ENCODE data around the gene AEBP1.

AEBP1 gene

DNA sequence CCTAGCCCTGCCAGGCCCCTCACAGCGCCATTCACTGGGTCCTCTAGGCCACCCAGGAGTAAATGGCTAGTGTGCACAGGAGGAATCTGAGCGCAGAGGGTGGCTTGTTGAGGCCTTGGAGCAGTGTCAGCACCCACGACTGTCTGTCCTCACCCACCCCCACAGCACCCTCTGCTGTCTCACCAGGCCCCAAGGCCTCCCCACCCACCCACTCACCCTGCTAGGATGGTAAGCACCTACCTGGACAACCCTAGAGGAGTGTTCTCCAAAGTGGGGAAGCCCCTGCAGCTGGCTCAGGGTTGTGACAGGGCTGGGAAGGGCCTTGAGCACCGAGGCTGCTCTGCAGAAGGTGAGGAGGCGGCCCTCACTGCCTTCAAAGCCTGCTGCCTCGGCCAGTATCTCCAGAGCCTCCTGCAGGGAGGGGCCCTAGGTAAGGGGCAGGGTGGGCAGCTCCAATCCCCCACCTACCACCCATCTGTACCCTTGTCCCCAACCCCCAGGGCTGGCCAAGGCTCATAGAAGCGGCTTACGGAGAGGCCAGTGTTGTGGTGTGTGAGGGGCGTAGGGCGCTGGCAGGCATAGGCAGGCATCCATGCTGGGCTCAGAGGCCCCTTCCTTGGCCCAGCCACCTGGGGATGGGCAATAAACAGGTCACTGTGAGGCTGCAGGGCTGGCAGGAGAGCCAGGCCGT is 24.7 kb upstream of the AEBP1 start:
- TF ChIP-seq TAF1 (IDR thresholded peaks at IDR 0.05; ENCODE audit: borderline replicate concordance, insufficient read depth, low read length) (no peak), REST (IDR thresholded peaks at IDR 0.05; ENCODE audit: insufficient read depth in 1 of 2, low read depth in 2 of 2, low read length in 2 of 2) (no peak), POLR2AphosphoS5 (IDR thresholded peaks at IDR 0.05; ENCODE audit: low read depth, low read length) (no peak), FOXP2 (optimal IDR thresholded peaks at IDR 0.05; ENCODE audit: borderline replicate concordance, extremely low read depth, extremely low read length, insufficient read depth) (no peak), SIN3A (IDR thresholded peaks at IDR 0.05; ENCODE audit: borderline replicate concordance, insufficient read depth, low read length) (no peak)

DNA sequence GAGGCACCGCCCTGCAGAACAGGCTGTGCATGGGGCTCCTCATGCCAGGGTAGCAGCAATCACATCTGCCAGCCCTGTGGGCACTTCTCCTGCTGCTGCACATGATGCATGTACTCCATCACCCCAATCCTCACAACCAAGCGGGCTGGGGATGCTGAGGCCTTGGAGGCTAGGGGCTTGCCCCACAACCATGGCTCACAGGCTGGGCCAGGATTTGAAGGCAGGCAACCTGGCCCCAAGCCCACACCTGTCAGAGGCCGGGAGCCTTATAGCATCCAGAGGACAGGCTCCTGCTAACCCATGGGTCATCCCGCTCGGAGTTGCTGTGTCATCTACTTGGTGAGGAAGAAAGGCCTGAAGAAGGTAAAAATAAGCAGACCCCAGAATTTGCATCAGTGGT is 24.0 kb upstream of the AEBP1 start:
- no peak for TF ChIP-seq TAF1 (IDR thresholded peaks at IDR 0.05; ENCODE audit: borderline replicate concordance, insufficient read depth, low read length)
- TF ChIP-seq REST (IDR thresholded peaks at IDR 0.05; ENCODE audit: insufficient read depth in 1 of 2, low read depth in 2 of 2, low read length in 2 of 2), result no peak
- no peak for TF ChIP-seq SIN3A (IDR thresholded peaks at IDR 0.05; ENCODE audit: borderline replicate concordance, insufficient read depth, low read length)
- TF ChIP-seq FOXP2 (optimal IDR thresholded peaks at IDR 0.05; ENCODE audit: borderline replicate concordance, extremely low read depth, extremely low read length, insufficient read depth), result no peak
- no peak for TF ChIP-seq POLR2AphosphoS5 (IDR thresholded peaks at IDR 0.05; ENCODE audit: low read depth, low read length)

DNA sequence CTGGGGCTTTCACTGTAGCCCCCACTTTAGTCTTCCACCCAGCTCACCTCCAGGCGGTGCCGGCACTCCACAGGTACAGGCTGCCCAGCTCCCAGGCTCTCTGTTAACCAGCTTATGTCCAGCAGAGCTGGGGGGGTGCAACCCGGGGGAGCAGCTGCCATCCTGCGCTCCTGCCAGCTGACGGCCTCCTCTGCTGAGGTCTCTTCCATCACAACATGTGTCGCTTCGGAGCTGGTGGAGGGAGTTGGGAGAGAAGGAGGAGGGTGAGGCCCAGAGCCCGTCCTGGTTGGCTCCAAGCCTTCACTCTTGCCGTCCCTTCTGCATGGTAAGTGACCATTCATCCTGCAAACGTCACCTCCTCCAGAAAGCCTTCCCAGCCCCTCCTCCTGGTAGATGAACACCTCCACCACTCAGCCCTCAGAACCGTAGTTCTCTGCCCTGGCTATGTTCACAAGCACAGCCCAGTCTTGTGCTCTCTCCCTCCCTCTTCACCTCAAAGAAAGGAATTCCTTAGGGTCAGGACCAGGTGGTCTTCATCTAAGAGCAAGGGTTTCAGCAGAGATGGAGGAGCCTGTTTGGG is 23.4 kb upstream of the AEBP1 start:
- TF ChIP-seq POLR2AphosphoS5 (IDR thresholded peaks at IDR 0.05; ENCODE audit: low read depth, low read length) (no peak), FOXP2 (optimal IDR thresholded peaks at IDR 0.05; ENCODE audit: borderline replicate concordance, extremely low read depth, extremely low read length, insufficient read depth) (no peak), REST (IDR thresholded peaks at IDR 0.05; ENCODE audit: insufficient read depth in 1 of 2, low read depth in 2 of 2, low read length in 2 of 2) (no peak), SIN3A (IDR thresholded peaks at IDR 0.05; ENCODE audit: borderline replicate concordance, insufficient read depth, low read length) (no peak), TAF1 (IDR thresholded peaks at IDR 0.05; ENCODE audit: borderline replicate concordance, insufficient read depth, low read length) (no peak)

DNA sequence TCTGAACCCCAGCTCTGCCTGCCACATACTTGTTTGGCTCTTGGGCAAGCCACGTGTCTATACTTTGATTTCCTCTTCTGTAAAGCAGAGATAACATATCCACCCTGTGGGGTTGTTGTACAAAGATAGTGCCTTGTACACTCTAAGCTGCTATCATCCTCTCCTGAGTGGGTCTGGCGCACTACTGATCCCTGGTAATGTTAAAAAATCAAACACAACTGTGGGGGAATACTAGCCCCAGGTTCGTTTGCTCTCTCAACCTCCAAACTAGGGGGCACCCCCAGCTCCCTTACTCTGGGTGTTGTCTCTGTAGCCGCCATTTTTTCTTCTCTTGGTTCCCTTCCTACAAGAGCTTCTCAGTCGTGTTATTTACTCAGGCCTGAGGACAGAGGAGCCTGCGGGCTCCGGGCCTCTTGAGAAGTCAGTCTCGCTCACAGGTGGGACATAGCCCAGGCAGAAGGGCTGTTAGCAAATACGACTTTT is 22.8 kb upstream of the AEBP1 start:
- no peak for TF ChIP-seq SIN3A (IDR thresholded peaks at IDR 0.05; ENCODE audit: borderline replicate concordance, insufficient read depth, low read length)
- TF ChIP-seq REST (IDR thresholded peaks at IDR 0.05; ENCODE audit: insufficient read depth in 1 of 2, low read depth in 2 of 2, low read length in 2 of 2), result no peak
- no peak for TF ChIP-seq POLR2AphosphoS5 (IDR thresholded peaks at IDR 0.05; ENCODE audit: low read depth, low read length)
- no peak for TF ChIP-seq TAF1 (IDR thresholded peaks at IDR 0.05; ENCODE audit: borderline replicate concordance, insufficient read depth, low read length)
- no peak for TF ChIP-seq FOXP2 (optimal IDR thresholded peaks at IDR 0.05; ENCODE audit: borderline replicate concordance, extremely low read depth, extremely low read length, insufficient read depth)
